TTC549 (cell line): ENCODE data around the gene CST1.
"Not testable (repeated sequence)": the region's sequence is repeated elsewhere in the genome, so short reads cannot be mapped to it uniquely, and the experiment has no call there.

Experiments
- FAIRE-seq: peaks from 2 replicates; lab custom pipeline; 2012; peaks lifted over from hg19 to GRCh38; lab: Jason Lieb, UNC

CST1 gene

GRCh38 chr20:23750786-23751185 is at the start of gene CST1:
Gene CST1 (minus strand): TSS chr20:23750935. CDS start chr20:23750866, 69 bp downstream.
- FAIRE-seq: not testable (repeated sequence)

GRCh38 chr20:23799216-23799847 is 48.6 kb upstream of the CST1 start:
- FAIRE-seq: not testable (repeated sequence)

- no peak for FAIRE-seq
Measured at GRCh38 chr20:23795526-23795925, 44.8 kb upstream of the CST1 start.

GRCh38 chr20:23794841-23795240 is 44.1 kb upstream of the CST1 start:
- FAIRE-seq: no peak

- FAIRE-seq: no peak
Measured at GRCh38 chr20:23794065-23794464, 43.3 kb upstream of the CST1 start.

GRCh38 chr20:23783447-23783846 is 32.7 kb upstream of the CST1 start:
- FAIRE-seq: no peak

GRCh38 chr20:23782366-23782983 is 31.7 kb upstream of the CST1 start:
- FAIRE-seq: no peak

GRCh38 chr20:23778676-23779075 is 27.9 kb upstream of the CST1 start:
- FAIRE-seq: not testable (repeated sequence)

GRCh38 chr20:23777380-23777779 is 26.6 kb upstream of the CST1 start:
- not testable (repeated sequence) for FAIRE-seq

- FAIRE-seq: no peak
Measured at GRCh38 chr20:23776067-23776771, 25.5 kb upstream of the CST1 start.

- no peak for FAIRE-seq
Measured at GRCh38 chr20:23774081-23774480, 23.3 kb upstream of the CST1 start.

GRCh38 chr20:23773579-23773978 is 22.8 kb upstream of the CST1 start:
- no peak for FAIRE-seq

GRCh38 chr20:23773127-23773526 is 22.4 kb upstream of the CST1 start:
- no peak for FAIRE-seq

- FAIRE-seq: no peak
Measured at GRCh38 chr20:23772074-23772473, 21.3 kb upstream of the CST1 start.

- FAIRE-seq: no peak
Measured at GRCh38 chr20:23770384-23770783, 19.6 kb upstream of the CST1 start.

- not testable (repeated sequence) for FAIRE-seq
Measured at GRCh38 chr20:23768520-23768919, 17.8 kb upstream of the CST1 start.

- no peak for FAIRE-seq
Measured at GRCh38 chr20:23766531-23766930, 15.8 kb upstream of the CST1 start.

- no peak for FAIRE-seq
Measured at GRCh38 chr20:23765578-23765977, 14.8 kb upstream of the CST1 start.

- FAIRE-seq: not testable (repeated sequence)
Measured at GRCh38 chr20:23764630-23765029, 13.9 kb upstream of the CST1 start.

- FAIRE-seq: no peak
Measured at GRCh38 chr20:23763345-23763744, 12.6 kb upstream of the CST1 start.

GRCh38 chr20:23759306-23759940 is 8.7 kb upstream of the CST1 start:
- no peak for FAIRE-seq

GRCh38 chr20:23756792-23757191 is 6.1 kb upstream of the CST1 start:
- not testable (repeated sequence) for FAIRE-seq

- FAIRE-seq: not testable (repeated sequence)
Measured at GRCh38 chr20:23755131-23755611, 4.4 kb upstream of the CST1 start.
